Thoracic aorta endothelial cell (primary cell): ENCODE measurements around the gene OR4C11. TPM values are rescaled to one million over a fixed set of nuclear protein-coding genes. Genes with fewer than 3 reads are reported as not detected.

ENCODE experiments used
- total RNA-seq: library from RNA; depleted of rRNA; stranded (reverse); fragments of >200 nt; gene quantifications from 2 replicates; pipeline ENCODE4 v1.2.3, GENCODE V29; 2012

The OR4C11 gene, protein sequence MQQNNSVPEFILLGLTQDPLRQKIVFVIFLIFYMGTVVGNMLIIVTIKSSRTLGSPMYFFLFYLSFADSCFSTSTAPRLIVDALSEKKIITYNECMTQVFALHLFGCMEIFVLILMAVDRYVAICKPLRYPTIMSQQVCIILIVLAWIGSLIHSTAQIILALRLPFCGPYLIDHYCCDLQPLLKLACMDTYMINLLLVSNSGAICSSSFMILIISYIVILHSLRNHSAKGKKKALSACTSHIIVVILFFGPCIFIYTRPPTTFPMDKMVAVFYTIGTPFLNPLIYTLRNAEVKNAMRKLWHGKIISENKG
- total RNA-seq = not detected in 2 replicates

DNA sequence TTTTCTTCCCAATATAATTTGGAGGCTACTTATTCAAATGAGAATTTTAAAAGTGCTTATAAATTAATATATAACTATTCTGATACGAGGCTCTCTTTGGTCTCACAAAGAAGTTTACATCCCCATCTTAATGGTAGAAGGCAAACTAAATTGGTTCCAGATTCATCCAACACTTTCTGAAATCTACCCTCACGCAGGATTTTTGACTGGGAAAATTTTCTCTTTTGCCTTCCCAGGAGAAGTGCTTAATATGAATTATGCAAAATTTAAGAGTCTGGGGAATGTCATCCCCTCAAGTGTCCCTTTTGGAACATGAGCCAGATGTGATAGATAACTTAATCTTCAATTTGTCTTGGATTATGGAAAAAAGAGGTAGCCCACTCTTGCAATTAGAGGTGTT, at the start of gene OR4C11:
OR4C11 (minus strand) TSS at position 101 of the 400 bp plus-strand sequence. CDS start 3,272 bp downstream, outside the sequence.

DNA sequence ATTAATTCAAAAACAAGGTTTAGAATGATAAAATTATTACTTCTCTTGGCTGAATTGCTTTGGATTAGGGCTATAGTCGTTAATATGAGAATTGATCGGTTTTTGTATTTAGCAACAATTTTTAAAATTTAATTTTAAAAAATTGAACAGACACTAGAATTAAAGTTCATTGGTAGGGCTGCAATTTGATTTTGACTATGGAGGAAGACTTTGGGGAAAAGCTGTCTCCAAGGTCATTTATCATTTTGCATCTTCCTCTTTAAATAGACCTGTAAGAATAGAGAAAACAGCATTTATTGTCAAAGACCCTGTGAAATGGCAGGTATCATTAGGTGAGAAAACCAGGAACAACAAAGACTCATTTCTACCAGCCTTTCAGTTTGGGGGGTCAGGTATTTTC, 40.6 kb upstream of the OR4C11 start, which contains the start of gene OR4S2:
OR4S2 (plus strand) TSS at position 301 of the 400 bp plus-strand sequence. CDS start 2,577 bp downstream, outside the sequence.

DNA sequence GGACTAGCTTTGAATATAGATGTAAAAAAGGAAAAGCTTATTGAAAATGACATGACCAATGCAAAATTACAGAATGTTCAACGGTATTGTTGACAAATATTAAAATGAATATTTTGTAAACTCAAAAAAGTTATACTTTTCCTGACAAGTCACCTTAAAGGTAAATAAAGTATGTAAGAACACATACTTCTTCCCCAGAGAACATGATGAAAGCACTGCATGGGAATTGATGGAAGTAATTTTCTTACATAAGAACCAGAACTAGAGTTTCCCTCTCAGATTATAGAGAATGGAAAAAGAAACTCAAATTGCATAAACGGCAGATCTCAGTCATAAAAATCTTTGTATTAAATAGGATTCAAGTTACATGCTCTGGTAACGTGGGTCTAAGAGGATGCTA, 27.4 kb upstream of the OR4C11 start, which contains the start of gene OR4P4:
OR4P4 (plus strand) TSS at position 301 of the 400 bp plus-strand sequence.

DNA sequence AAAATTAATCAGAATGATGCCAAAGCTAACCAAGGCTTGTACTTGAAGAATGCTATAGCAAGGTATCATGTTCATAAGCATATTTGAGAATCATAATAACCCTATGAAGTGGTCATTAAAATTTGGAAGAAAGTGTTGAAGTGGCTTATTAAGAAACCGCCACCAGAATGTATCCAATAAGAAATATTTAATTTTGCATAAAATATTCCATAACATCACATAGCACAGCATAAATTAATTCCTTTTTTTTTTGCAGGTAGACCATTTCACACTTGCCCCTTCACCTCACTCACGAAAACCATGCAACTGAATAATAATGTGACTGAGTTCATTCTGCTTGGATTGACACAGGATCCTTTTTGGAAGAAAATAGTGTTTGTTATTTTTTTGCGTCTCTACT, 35.6 kb downstream of the OR4C11 start, which contains the start of gene OR4C16:
OR4C16 (plus strand) TSS at position 301 of the 400 bp plus-strand sequence; CDS start at position 301, 0 bp downstream.

DNA sequence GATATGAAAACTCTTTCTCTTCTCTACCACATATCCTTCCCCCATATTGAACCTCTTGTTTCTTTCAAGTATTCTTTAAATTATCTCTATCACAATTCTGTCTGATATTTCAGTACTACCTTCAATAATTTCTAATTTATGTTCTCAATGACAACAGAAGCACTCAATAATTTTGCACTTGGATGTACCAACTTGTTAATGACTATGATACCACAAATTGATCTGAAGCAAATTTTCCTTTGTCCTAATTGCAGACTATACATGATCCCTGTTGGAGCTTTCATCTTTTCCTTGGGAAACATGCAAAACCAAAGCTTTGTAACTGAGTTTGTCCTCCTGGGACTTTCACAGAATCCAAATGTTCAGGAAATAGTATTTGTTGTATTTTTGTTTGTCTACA, 53.3 kb downstream of the OR4C11 start, which contains the start of gene OR4C15:
OR4C15 (plus strand) TSS at position 301 of the 400 bp plus-strand sequence; CDS start at position 301, 0 bp downstream.

Other genes starting within 250 kb of the OR4C11 start
- not detected in 2 replicates for gene OR4A15, start 239.7 kb downstream of the OR4C11 start, total RNA-seq
- gene OR4C15, start 53.2 kb downstream of the OR4C11 start, total RNA-seq = not detected in 2 replicates
- gene OR4C16, start 35.5 kb downstream of the OR4C11 start, total RNA-seq = not detected in 2 replicates
- gene OR4P4, start 27.5 kb upstream of the OR4C11 start, total RNA-seq = not detected in 2 replicates
- gene OR4S2, start 40.7 kb upstream of the OR4C11 start, total RNA-seq = not detected in 2 replicates
- not detected in 2 replicates for gene OR4C6, start 54.6 kb upstream of the OR4C11 start, total RNA-seq
- gene OR5D13, start 165.8 kb upstream of the OR4C11 start, total RNA-seq = not detected in 2 replicates
- gene OR5D14, start 187.9 kb upstream of the OR4C11 start, total RNA-seq = not detected in 2 replicates
- gene OR5L1, start 203.7 kb upstream of the OR4C11 start, total RNA-seq = not detected in 2 replicates
- gene OR5D18, start 212.0 kb upstream of the OR4C11 start, total RNA-seq = not detected in 2 replicates
- not detected in 2 replicates for gene OR5L2, start 219.6 kb upstream of the OR4C11 start, total RNA-seq
- gene OR5D16, start 231.1 kb upstream of the OR4C11 start, total RNA-seq = not detected in 2 replicates